Mucosa of descending colon (tissue), 3 donors: Measurements from ENCODE around the gene CLEC4D. TPM values are rescaled to one million over a fixed set of nuclear protein-coding genes. Genes with fewer than 3 reads are reported as not detected.
A peak's percentile ranks its signal among the peaks of the same experiment; 100 is the strongest.

ENCODE experiments used
- ATAC-seq: fragments of 200-7000 bp; cut with Tn5 transposase; one replicate; pipeline ENCODE4 v1.9.1; 2020; ENCODE audit warnings: mild to moderate bottlenecking, moderate library complexity
- DNase-seq, 3 donors: peaks; one replicate each; pipeline ENCODE4 v3.0.0-alpha.2; 2020
- H3K36me3 ChIP-seq: fragments of 200-600 bp; one replicate; pipeline ENCODE4 v1.8.0; 2021; ENCODE audit warnings: low read depth, mild to moderate bottlenecking
- H3K4me1 ChIP-seq: fragments of 200-600 bp; one replicate; pipeline ENCODE4 v1.8.0; 2021; ENCODE audit warnings: low read depth, mild to moderate bottlenecking
- H3K4me3 ChIP-seq: fragments of 200-600 bp; one replicate; pipeline ENCODE4 v1.8.0; 2021; ENCODE audit warnings: mild to moderate bottlenecking
- H3K9me3 ChIP-seq: fragments of 200-600 bp; one replicate; pipeline ENCODE4 v1.8.0; 2021; ENCODE audit warnings: mild to moderate bottlenecking
- CTCF ChIP-seq: fragments of 200-600 bp; IDR thresholded peaks from one replicate; pipeline ENCODE4 v1.8.0; 2022; ENCODE audit warnings: antibody characterized with exemption, mild to moderate bottlenecking
- intact Hi-C, 2 donors: fragments of 100-400 bp; cut with DNase I in 1 of 2; cut with micrococcal nuclease in 1 of 2; formaldehyde crosslinking; loops; one replicate each; pipeline versions ENCODE4 v1.11.0 to v1.11.1; 2022; cut with DNase I, micrococcal nuclease
- total RNA-seq, 3 donors: library from RNA; stranded (reverse); fragmentation: NEBNext Ultra II Directional in 2 of 3; extraction: Animal tissue kit (Norgen Biotek cat#: 25700) in 2 of 3; gene quantifications; one replicate each; pipeline versions ENCODE4 v1.2.1 to v1.2.4, GENCODE V29; 2021 to 2023
- donor health status: DM: no; HTN: no; CAD: no; lungs with moderate emphysema.
- donor health status: DM: no; HTN: no; CAD: no.
- donor health status: DM: no; HTN: yes; CAD: no.

Gene CLEC4D
- total RNA-seq, 3 donors from 2014 or later = 0.39 to 0.41 TPM; not detected in 1

GRCh38 chr12:8541562-8541961 lies 28.3 kb downstream of the CLEC4D start:
- no peak for TF ChIP-seq CTCF
- H3K4me1 ChIP-seq = no peaks in the 10 kb centered on the region
- intact Hi-C loops = no loop called here
- no peak overlapping the region for H3K4me3 ChIP-seq
- no peaks in the 10 kb centered on the region for H3K36me3 ChIP-seq
- ATAC-seq (no peak), DNase-seq (no peak)
- no peaks in the 10 kb centered on the region for H3K9me3 ChIP-seq

- DNase-seq (peak in 1 of 3 donors; percentile 84), ATAC-seq (peak; percentile 78)
- intact Hi-C loops = no loop called here
- Histone ChIP-seq H3K4me3 (no peak overlapping the region), H3K4me1 (no peaks in the 10 kb centered on the region), H3K36me3 (no peaks in the 10 kb centered on the region), H3K9me3 (no peaks in the 10 kb centered on the region)
- peak; percentile 81 for TF ChIP-seq CTCF
Measured at GRCh38 chr12:8544295-8544694, 31.0 kb downstream of the CLEC4D start.

GRCh38 chr12:8546591-8546990 lies 33.3 kb downstream of the CLEC4D start:
- DNase-seq (no peak), ATAC-seq (no peak)
- Histone ChIP-seq H3K36me3 (no peaks in the 10 kb centered on the region), H3K9me3 (no peaks in the 10 kb centered on the region), H3K4me3 (no peak overlapping the region), H3K4me1 (no peaks in the 10 kb centered on the region)
- no peak for TF ChIP-seq CTCF
- intact Hi-C loops = no loop called here

GRCh38 chr12:8547645-8548044 lies 34.3 kb downstream of the CLEC4D start:
- no peaks in the 10 kb centered on the region for H3K4me1 ChIP-seq
- intact Hi-C loops = no loop called here
- no peaks in the 10 kb centered on the region for H3K36me3 ChIP-seq
- DNase-seq (no peak), ATAC-seq (no peak)
- H3K9me3 ChIP-seq = no peaks in the 10 kb centered on the region
- TF ChIP-seq CTCF = no peak
- H3K4me3 ChIP-seq = no peak overlapping the region

GRCh38 chr12:8548192-8548591 lies 34.9 kb downstream of the CLEC4D start:
- intact Hi-C loops = no loop called here
- TF ChIP-seq CTCF = no peak
- no peak for ATAC-seq

GRCh38 chr12:8549381-8549780 lies 36.1 kb downstream of the CLEC4D start:
- H3K4me1 ChIP-seq = no peaks in the 10 kb centered on the region
- no peaks in the 10 kb centered on the region for H3K36me3 ChIP-seq
- H3K9me3 ChIP-seq = no peaks in the 10 kb centered on the region
- ATAC-seq (no peak), DNase-seq (no peak)
- TF ChIP-seq CTCF = no peak
- no peak overlapping the region for H3K4me3 ChIP-seq
- intact Hi-C loops = no loop called here

More at GRCh38 chr12:8548192-8548591, 34.9 kb downstream of the CLEC4D start:
- no peaks in the 10 kb centered on the region for H3K9me3 ChIP-seq
- no peak for DNase-seq
- H3K4me1 ChIP-seq = no peaks in the 10 kb centered on the region
- no peak overlapping the region for H3K4me3 ChIP-seq
- no peaks in the 10 kb centered on the region for H3K36me3 ChIP-seq
